ENCODE results near the gene LRFN2.

- no peak for TF ChIP-seq EZH2 (IDR thresholded peaks at IDR 0.05; ENCODE audit: borderline replicate concordance, insufficient read depth, low read depth, low read length, poor library complexity, severe bottlenecking)
- TF ChIP-seq, protein P1, sequence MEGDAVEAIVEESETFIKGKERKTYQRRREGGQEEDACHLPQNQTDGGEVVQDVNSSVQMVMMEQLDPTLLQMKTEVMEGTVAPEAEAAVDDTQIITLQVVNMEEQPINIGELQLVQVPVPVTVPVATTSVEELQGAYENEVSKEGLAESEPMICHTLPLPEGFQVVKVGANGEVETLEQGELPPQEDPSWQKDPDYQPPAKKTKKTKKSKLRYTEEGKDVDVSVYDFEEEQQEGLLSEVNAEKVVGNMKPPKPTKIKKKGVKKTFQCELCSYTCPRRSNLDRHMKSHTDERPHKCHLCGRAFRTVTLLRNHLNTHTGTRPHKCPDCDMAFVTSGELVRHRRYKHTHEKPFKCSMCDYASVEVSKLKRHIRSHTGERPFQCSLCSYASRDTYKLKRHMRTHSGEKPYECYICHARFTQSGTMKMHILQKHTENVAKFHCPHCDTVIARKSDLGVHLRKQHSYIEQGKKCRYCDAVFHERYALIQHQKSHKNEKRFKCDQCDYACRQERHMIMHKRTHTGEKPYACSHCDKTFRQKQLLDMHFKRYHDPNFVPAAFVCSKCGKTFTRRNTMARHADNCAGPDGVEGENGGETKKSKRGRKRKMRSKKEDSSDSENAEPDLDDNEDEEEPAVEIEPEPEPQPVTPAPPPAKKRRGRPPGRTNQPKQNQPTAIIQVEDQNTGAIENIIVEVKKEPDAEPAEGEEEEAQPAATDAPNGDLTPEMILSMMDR (IDR thresholded peaks at IDR 0.05): no peak
These were observed 27.5 kb upstream of the LRFN2 start for GRCh38 chr6:40614671-40615070.
